GM18511 (cell line): ENCODE measurements around the gene STARD13.
"Not testable (repeated sequence)": the region's sequence is repeated elsewhere in the genome, so short reads cannot be mapped to it uniquely, and the experiment has no call there.

Experiments
- ATAC-seq: cut with Tn5 transposase; IDR thresholded peaks from one replicate; pipeline ENCODE4 v1.9.1; 2021; ENCODE audit warnings: mild to moderate bottlenecking, moderate library complexity; ENCODE audit not compliant: unreplicated experiment

Gene STARD13

GRCh38 chr13:33258808-33259193 lies 26.8 kb downstream of the STARD13 start:
- no peak for ATAC-seq

- no peak for ATAC-seq
Measured at GRCh38 chr13:33257841-33258807, 27.4 kb downstream of the STARD13 start.

GRCh38 chr13:33256148-33256840 lies 29.3 kb downstream of the STARD13 start:
- no peak for ATAC-seq

GRCh38 chr13:33252135-33252534 lies 33.4 kb downstream of the STARD13 start:
- no peak for ATAC-seq

- peak; percentile 89 for ATAC-seq
Measured at GRCh38 chr13:33251131-33251661, 34.4 kb downstream of the STARD13 start.

- ATAC-seq: no peak
Measured at GRCh38 chr13:33250609-33251008, 34.9 kb downstream of the STARD13 start.

GRCh38 chr13:33249894-33250293 lies 35.7 kb downstream of the STARD13 start:
- no peak for ATAC-seq

- ATAC-seq: no peak
Measured at GRCh38 chr13:33249066-33249465, 36.5 kb downstream of the STARD13 start.

GRCh38 chr13:33245505-33246158 lies 39.9 kb downstream of the STARD13 start:
- ATAC-seq: no peak

- no peak for ATAC-seq
Measured at GRCh38 chr13:33244907-33245287, 40.7 kb downstream of the STARD13 start.

- no peak for ATAC-seq
Measured at GRCh38 chr13:33244210-33244906, 41.2 kb downstream of the STARD13 start.

- ATAC-seq: no peak
Measured at GRCh38 chr13:33242984-33243617, 42.5 kb downstream of the STARD13 start.

GRCh38 chr13:33242372-33242771 lies 43.2 kb downstream of the STARD13 start:
- not testable (repeated sequence) for ATAC-seq

GRCh38 chr13:33236021-33236420 lies 49.5 kb downstream of the STARD13 start:
- no peak for ATAC-seq

GRCh38 chr13:33235564-33235963 lies 50.0 kb downstream of the STARD13 start:
- ATAC-seq: no peak

- ATAC-seq: no peak
Measured at GRCh38 chr13:33235078-33235477, 50.5 kb downstream of the STARD13 start.

GRCh38 chr13:33233547-33233946 lies 52.0 kb downstream of the STARD13 start:
- no peak for ATAC-seq

- no peak for ATAC-seq
Measured at GRCh38 chr13:33232883-33233282, 52.7 kb downstream of the STARD13 start.

GRCh38 chr13:33231339-33231738 lies 54.2 kb downstream of the STARD13 start:
- ATAC-seq: no peak
